ENCODE measurements around the gene ARHGEF12. TPM values are rescaled to one million over a fixed set of nuclear protein-coding genes. Genes with fewer than 3 reads are reported as not detected.

ARHGEF12 gene
- polyA plus RNA-seq, 3 donors, result 0.25 to 0.87 (median 0.27) TPM

GRCh38 chr11:120486138-120486537, 149.9 kb downstream of the ARHGEF12 start:
- WGBS (ENCODE audit: insufficient coverage), result 60% methylated on average over 1 of the region's 5 CpGs
- DNase-seq, result no peak
- Histone ChIP-seq H3K4me2 (replicated peaks; ENCODE audit: extremely low read depth, low read length, poor library complexity, severe bottlenecking) (no peak overlapping the region), H3K9me3 (replicated peaks in 1 of 2; ENCODE audit: control insufficient read depth in 1 of 2, insufficient read depth in 1 of 2, low read length in 2 of 2) (no peaks in the 10 kb centered on the region), H2AFZ (ENCODE audit: insufficient read depth, low read depth, low read length, poor library complexity, severe bottlenecking) (no peak overlapping the region), H3K27me3 (ENCODE audit: control insufficient read depth in 2 of 2, insufficient read depth in 2 of 2, low read length in 2 of 2) (peaks cover 4 to 8% of the 10 kb centered on the region in 2 donors), H3K4me3 (replicated peaks in 1 of 3; ENCODE audit: low read depth in 2 of 3, low read length in 3 of 3) (no peak overlapping the region), H3K27ac (ENCODE audit: low read depth in 1 of 2, low read length in 2 of 2) (no peak overlapping the region), H3K79me2 (ENCODE audit: insufficient read depth, low read length) (no peaks in the 10 kb centered on the region), H4K20me1 (ENCODE audit: insufficient read depth, low read length) (no peaks in the 10 kb centered on the region), H3K36me3 (replicated peaks in 1 of 2; ENCODE audit: control insufficient read depth in 1 of 2, insufficient read depth in 2 of 2, low read length in 2 of 2) (no peaks in the 10 kb centered on the region), H3K9ac (ENCODE audit: insufficient read depth, low read length, poor library complexity, severe bottlenecking) (no peak overlapping the region), H3K4me1 (ENCODE audit: control insufficient read depth in 1 of 2, insufficient read depth in 2 of 2, low read length in 2 of 2) (no peaks in the 10 kb centered on the region)
- no peak overlapping the region for H3K27ac Mint-ChIP-seq
- intact Hi-C loops (cut with micrococcal nuclease), result no loop called here
- H3K36me3 Mint-ChIP-seq, result no peaks in the 10 kb centered on the region
- H3K4me3 Mint-ChIP-seq, result no peak overlapping the region
- H3K27me3 Mint-ChIP-seq (ENCODE audit: low read depth in 3 of 3), result peaks cover 8 to 29% (median 10%) of the 10 kb centered on the region in 3 donors
- TF ChIP-seq, protein P1, sequence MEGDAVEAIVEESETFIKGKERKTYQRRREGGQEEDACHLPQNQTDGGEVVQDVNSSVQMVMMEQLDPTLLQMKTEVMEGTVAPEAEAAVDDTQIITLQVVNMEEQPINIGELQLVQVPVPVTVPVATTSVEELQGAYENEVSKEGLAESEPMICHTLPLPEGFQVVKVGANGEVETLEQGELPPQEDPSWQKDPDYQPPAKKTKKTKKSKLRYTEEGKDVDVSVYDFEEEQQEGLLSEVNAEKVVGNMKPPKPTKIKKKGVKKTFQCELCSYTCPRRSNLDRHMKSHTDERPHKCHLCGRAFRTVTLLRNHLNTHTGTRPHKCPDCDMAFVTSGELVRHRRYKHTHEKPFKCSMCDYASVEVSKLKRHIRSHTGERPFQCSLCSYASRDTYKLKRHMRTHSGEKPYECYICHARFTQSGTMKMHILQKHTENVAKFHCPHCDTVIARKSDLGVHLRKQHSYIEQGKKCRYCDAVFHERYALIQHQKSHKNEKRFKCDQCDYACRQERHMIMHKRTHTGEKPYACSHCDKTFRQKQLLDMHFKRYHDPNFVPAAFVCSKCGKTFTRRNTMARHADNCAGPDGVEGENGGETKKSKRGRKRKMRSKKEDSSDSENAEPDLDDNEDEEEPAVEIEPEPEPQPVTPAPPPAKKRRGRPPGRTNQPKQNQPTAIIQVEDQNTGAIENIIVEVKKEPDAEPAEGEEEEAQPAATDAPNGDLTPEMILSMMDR (IDR thresholded peaks at IDR 0.05), result no peak
- H3K9me3 Mint-ChIP-seq, result peaks cover 0 to 2% (median 0%) of the 10 kb centered on the region in 7 donors
- no peaks in the 10 kb centered on the region for H3K4me1 Mint-ChIP-seq

GRCh38 chr11:120489799-120490198, 153.6 kb downstream of the ARHGEF12 start:
- intact Hi-C loops (cut with micrococcal nuclease), result no loop called here
- WGBS (ENCODE audit: insufficient coverage), result no CpG with 5 or more reads among the region's 1 CpG

More at GRCh38 chr11:120489799-120490198, 153.6 kb downstream of the ARHGEF12 start:
- H3K27me3 Mint-ChIP-seq (ENCODE audit: low read depth in 3 of 3), result peaks cover 6 to 24% (median 15%) of the 10 kb centered on the region in 3 donors
- no peaks in the 10 kb centered on the region for H3K9me3 ChIP-seq (replicated peaks in 1 of 2; ENCODE audit: control insufficient read depth in 1 of 2, insufficient read depth in 1 of 2, low read length in 2 of 2)
- H3K4me3 Mint-ChIP-seq, result no peak overlapping the region
- H3K9me3 Mint-ChIP-seq, result no peaks in the 10 kb centered on the region
- no peak overlapping the region for H3K4me2 ChIP-seq (replicated peaks; ENCODE audit: extremely low read depth, low read length, poor library complexity, severe bottlenecking)
- H3K27ac Mint-ChIP-seq, result no peak overlapping the region
- H3K27me3 ChIP-seq (ENCODE audit: control insufficient read depth in 2 of 2, insufficient read depth in 2 of 2, low read length in 2 of 2), result peaks cover 8 to 10% of the 10 kb centered on the region in 2 donors
- no peak for DNase-seq
- H3K4me1 Mint-ChIP-seq, result no peaks in the 10 kb centered on the region
- H3K79me2 ChIP-seq (ENCODE audit: insufficient read depth, low read length), result no peaks in the 10 kb centered on the region
- TF ChIP-seq, protein P1 (IDR thresholded peaks at IDR 0.05), result no peak
- H3K36me3 ChIP-seq (replicated peaks in 1 of 2; ENCODE audit: control insufficient read depth in 1 of 2, insufficient read depth in 2 of 2, low read length in 2 of 2), result no peaks in the 10 kb centered on the region
- no peaks in the 10 kb centered on the region for H4K20me1 ChIP-seq (ENCODE audit: insufficient read depth, low read length)
- no peak overlapping the region for H3K27ac ChIP-seq (ENCODE audit: low read depth in 1 of 2, low read length in 2 of 2)
- H3K9ac ChIP-seq (ENCODE audit: insufficient read depth, low read length, poor library complexity, severe bottlenecking), result no peak overlapping the region
- H2AFZ ChIP-seq (ENCODE audit: insufficient read depth, low read depth, low read length, poor library complexity, severe bottlenecking), result no peak overlapping the region
- no peaks in the 10 kb centered on the region for H3K4me1 ChIP-seq (ENCODE audit: control insufficient read depth in 1 of 2, insufficient read depth in 2 of 2, low read length in 2 of 2)
- H3K4me3 ChIP-seq (replicated peaks in 1 of 3; ENCODE audit: low read depth in 2 of 3, low read length in 3 of 3), result no peak overlapping the region
- no peaks in the 10 kb centered on the region for H3K36me3 Mint-ChIP-seq
